ENCODE data around the gene JAKMIP1.

- TF ChIP-seq CTCF (IDR thresholded peaks at IDR 0.05): no peak
- no peak for TF ChIP-seq POLR2A (IDR thresholded peaks at IDR 0.05)
Observed at GRCh38 chr4:6137027-6137746, 63.2 kb downstream of the JAKMIP1 start.

Data from lower leg skin (tissue), 3 donors.